ENCODE data around the gene RTN3. TPM values are rescaled to one million over a fixed set of nuclear protein-coding genes. Genes with fewer than 3 reads are reported as not detected.

The RTN3 gene
- total and polyA plus RNA-seq, 9 of the 15 experiments (the other 6 are each of a cell fraction or from before 2014, with no cell fraction given) = 41.6 to 169 (median 93.5) TPM

DNA sequence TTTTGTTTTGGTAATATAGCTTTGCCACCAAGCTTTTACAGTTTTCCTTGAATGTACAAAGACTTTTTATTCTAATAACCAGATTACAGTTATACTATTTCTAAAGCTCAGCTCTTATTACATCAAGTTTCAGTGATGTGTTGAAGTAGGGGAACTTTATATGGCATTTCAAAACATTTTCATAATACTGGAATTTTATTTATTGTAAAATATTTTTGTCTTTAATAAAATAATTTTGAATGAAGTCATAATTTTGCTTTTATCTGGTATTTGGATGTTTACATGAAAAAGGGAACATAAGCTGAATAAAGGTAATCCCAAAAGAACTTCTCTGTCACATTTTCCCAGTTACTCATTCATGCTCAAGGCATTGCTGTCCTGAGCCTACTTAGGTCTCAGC lies 34.7 kb downstream of the RTN3 start (continued):
- TF ChIP-seq PURB (CRISPR knock-in tag; IDR thresholded peaks at IDR 0.05; ENCODE audit: low read depth) = no peak
- TF ChIP-seq STAT5B (CRISPR knock-in tag; IDR thresholded peaks at IDR 0.05) = no peak

DNA sequence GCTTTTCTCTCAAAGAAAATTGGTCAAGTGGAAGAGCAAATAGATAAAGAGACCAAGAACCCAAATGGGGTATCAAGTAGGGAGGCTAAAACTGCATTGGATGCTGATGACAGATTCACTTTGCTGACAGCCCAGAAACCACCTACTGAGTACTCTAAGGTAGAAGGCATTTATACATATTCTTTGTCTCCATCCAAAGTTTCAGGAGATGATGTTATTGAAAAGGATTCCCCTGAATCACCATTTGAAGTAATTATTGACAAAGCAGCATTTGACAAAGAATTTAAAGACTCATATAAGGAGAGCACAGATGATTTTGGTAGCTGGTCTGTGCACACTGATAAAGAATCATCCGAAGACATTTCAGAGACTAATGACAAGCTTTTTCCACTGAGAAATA lies 37.7 kb downstream of the RTN3 start:
- intact Hi-C loops (cut with micrococcal nuclease) = no loop called here
- Histone ChIP-seq H3K9me1 (ENCODE audit: control insufficient read depth, insufficient read depth, low read length) (no peaks in the 10 kb centered on the region), H3K27ac (ENCODE audit: extremely low read depth, low read depth, low read length) (no peak overlapping the region), H3K4me2 (ENCODE audit: insufficient read depth, low read length) (no peak overlapping the region), H3K9me3 (replicated peaks; ENCODE audit: control insufficient read depth, insufficient read depth, low read depth, low read length) (no peaks in the 10 kb centered on the region), H3K4me3 (no peak overlapping the region), H3K36me3 (ENCODE audit: control insufficient read depth, insufficient read depth, low read length) (peaks cover 21% of the 10 kb centered on the region; the same call in 2 of the 3 replicates), H3K4me1 (replicated peaks in 1 of 2; ENCODE audit: control insufficient read depth in 2 of 2, insufficient read depth in 2 of 2, low read length in 2 of 2) (peaks cover 0 to 6% of the 10 kb centered on the region in 2 experiments; a peak in 2 of 5 replicates), H4K20me1 (replicated peaks; ENCODE audit: control insufficient read depth, insufficient read depth, low read length) (peaks cover 13% of the 10 kb centered on the region; the same call in 1 of the 2 replicates), H2AFZ (ENCODE audit: low read depth, low read length) (no peak overlapping the region), H3K79me2 (ENCODE audit: control insufficient read depth, insufficient read depth, low read length) (peaks cover 59% of the 10 kb centered on the region), H3K27me3 (ENCODE audit: control insufficient read depth in 2 of 2, insufficient read depth in 2 of 2, low read length in 2 of 2) (no peaks in the 10 kb centered on the region), H3K9ac (ENCODE audit: insufficient read depth in 1 of 2, low read depth in 2 of 2, low read length in 2 of 2) (no peak overlapping the region)
- no peak for ATAC-seq
- BruUV-seq (replicated peaks) = no TSS peak
- WGBS (ENCODE audit: insufficient coverage, low coverage, missing lambda C conversion rate) = 16% methylated on average over 1 of the region's 1 CpG
- DNase-seq (ENCODE audit: extremely low read depth in 1 of 4, low spot score in 3 of 4) = no peak
- ChIA-PET POLR2A (interaction anchor here (1.9 kb wide), 1 partner anchor 24 kb away, joined by 5 read pairs; no protein-coding TSS in a partner anchor), CTCF (ENCODE audit: low intra/inter-chr PET ratio) (no interaction called here)
- no peak for FAIRE-seq
- in situ Hi-C loops (cut with MboI) = no loop called here
- TF ChIP-seq, protein P1, sequence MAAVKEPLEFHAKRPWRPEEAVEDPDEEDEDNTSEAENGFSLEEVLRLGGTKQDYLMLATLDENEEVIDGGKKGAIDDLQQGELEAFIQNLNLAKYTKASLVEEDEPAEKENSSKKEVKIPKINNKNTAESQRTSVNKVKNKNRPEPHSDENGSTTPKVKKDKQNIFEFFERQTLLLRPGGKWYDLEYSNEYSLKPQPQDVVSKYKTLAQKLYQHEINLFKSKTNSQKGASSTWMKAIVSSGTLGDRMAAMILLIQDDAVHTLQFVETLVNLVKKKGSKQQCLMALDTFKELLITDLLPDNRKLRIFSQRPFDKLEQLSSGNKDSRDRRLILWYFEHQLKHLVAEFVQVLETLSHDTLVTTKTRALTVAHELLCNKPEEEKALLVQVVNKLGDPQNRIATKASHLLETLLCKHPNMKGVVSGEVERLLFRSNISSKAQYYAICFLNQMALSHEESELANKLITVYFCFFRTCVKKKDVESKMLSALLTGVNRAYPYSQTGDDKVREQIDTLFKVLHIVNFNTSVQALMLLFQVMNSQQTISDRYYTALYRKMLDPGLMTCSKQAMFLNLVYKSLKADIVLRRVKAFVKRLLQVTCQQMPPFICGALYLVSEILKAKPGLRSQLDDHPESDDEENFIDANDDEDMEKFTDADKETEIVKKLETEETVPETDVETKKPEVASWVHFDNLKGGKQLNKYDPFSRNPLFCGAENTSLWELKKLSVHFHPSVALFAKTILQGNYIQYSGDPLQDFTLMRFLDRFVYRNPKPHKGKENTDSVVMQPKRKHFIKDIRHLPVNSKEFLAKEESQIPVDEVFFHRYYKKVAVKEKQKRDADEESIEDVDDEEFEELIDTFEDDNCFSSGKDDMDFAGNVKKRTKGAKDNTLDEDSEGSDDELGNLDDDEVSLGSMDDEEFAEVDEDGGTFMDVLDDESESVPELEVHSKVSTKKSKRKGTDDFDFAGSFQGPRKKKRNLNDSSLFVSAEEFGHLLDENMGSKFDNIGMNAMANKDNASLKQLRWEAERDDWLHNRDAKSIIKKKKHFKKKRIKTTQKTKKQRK (IDR thresholded peaks at IDR 0.05; ENCODE audit: borderline replicate concordance, low read depth, low read length) = no peak
- TF ChIP-seq EGR1 (conservative IDR thresholded peaks at IDR 0.05) (no peak), NR2C1 (IDR thresholded peaks at IDR 0.05) (no peak), NR2C1 (tag; IDR thresholded peaks at IDR 0.05) (no peak), MTA3 (IDR thresholded peaks at IDR 0.05; ENCODE audit: borderline replicate concordance) (no peak), PTTG1 (tag; IDR thresholded peaks at IDR 0.05; ENCODE audit: low read depth) (no peak), BRD4 (IDR thresholded peaks at IDR 0.05) (no peak), COPS2 (conservative IDR thresholded peaks at IDR 0.05) (no peak)
- TF ChIP-seq, protein P2, sequence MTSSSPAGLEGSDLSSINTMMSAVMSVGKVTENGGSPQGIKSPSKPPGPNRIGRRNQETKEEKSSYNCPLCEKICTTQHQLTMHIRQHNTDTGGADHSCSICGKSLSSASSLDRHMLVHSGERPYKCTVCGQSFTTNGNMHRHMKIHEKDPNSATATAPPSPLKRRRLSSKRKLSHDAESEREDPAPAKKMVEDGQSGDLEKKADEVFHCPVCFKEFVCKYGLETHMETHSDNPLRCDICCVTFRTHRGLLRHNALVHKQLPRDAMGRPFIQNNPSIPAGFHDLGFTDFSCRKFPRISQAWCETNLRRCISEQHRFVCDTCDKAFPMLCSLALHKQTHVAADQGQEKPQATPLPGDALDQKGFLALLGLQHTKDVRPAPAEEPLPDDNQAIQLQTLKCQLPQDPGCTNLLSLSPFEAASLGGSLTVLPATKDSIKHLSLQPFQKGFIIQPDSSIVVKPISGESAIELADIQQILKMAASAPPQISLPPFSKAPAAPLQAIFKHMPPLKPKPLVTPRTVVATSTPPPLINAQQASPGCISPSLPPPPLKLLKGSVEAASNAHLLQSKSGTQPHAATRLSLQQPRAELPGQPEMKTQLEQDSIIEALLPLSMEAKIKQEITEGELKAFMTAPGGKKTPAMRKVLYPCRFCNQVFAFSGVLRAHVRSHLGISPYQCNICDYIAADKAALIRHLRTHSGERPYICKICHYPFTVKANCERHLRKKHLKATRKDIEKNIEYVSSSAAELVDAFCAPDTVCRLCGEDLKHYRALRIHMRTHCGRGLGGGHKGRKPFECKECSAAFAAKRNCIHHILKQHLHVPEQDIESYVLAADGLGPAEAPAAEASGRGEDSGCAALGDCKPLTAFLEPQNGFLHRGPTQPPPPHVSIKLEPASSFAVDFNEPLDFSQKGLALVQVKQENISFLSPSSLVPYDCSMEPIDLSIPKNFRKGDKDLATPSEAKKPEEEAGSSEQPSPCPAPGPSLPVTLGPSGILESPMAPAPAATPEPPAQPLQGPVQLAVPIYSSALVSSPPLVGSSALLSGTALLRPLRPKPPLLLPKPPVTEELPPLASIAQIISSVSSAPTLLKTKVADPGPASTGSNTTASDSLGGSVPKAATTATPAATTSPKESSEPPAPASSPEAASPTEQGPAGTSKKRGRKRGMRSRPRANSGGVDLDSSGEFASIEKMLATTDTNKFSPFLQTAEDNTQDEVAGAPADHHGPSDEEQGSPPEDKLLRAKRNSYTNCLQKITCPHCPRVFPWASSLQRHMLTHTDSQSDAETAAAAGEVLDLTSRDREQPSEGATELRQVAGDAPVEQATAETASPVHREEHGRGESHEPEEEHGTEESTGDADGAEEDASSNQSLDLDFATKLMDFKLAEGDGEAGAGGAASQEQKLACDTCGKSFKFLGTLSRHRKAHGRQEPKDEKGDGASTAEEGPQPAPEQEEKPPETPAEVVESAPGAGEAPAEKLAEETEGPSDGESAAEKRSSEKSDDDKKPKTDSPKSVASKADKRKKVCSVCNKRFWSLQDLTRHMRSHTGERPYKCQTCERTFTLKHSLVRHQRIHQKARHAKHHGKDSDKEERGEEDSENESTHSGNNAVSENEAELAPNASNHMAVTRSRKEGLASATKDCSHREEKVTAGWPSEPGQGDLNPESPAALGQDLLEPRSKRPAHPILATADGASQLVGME (CRISPR knock-in tag; IDR thresholded peaks at IDR 0.05) = no peak
- TF ChIP-seq, protein P3, sequence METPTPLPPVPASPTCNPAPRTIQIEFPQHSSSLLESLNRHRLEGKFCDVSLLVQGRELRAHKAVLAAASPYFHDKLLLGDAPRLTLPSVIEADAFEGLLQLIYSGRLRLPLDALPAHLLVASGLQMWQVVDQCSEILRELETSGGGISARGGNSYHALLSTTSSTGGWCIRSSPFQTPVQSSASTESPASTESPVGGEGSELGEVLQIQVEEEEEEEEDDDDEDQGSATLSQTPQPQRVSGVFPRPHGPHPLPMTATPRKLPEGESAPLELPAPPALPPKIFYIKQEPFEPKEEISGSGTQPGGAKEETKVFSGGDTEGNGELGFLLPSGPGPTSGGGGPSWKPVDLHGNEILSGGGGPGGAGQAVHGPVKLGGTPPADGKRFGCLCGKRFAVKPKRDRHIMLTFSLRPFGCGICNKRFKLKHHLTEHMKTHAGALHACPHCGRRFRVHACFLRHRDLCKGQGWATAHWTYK (CRISPR knock-in tag; IDR thresholded peaks at IDR 0.05) = no peak

All from K562 (cell line).